K562 (cell line): ENCODE measurements around the gene ERVH48-1. TPM values are rescaled to one million over a fixed set of nuclear protein-coding genes. Genes with fewer than 3 reads are reported as not detected.

ENCODE experiments used
- EP300 ChIP-seq: IDR thresholded peaks from 2 replicates; pipeline ENCODE4 v1.6.1; 2012; ENCODE audit warnings: low read length, improper control_type of control experiment
- GATAD2B ChIP-seq: fragments of 450-650 bp; IDR thresholded peaks from 2 replicates; pipeline ENCODE4 v1.6.1; 2017; ENCODE audit warnings: mild to moderate bottlenecking, borderline replicate concordance
- HDAC1 ChIP-seq, 2 experiments: fragments of 450-650 bp; IDR thresholded peaks; 2 replicates each; pipeline ENCODE4 v1.6.1; 2016 to 2017; ENCODE audit warnings: inconsistent platforms in 1 of 2, mild to moderate bottlenecking in 1 of 2, moderate library complexity in 1 of 2
- HMG20A ChIP-seq: fragments of 450-650 bp; formaldehyde crosslinking; conservative IDR thresholded peaks from 2 replicates; pipeline ENCODE4 v1.4.0; 2020; ENCODE audit warnings: mild to moderate bottlenecking, mixed read lengths
- POLR2AphosphoS5 ChIP-seq: IDR thresholded peaks from 2 replicates; pipeline ENCODE4 v1.6.1; 2011; ENCODE audit warnings: mild to moderate bottlenecking, low read depth, low read length, moderate library complexity; ENCODE audit not compliant: control insufficient read depth, insufficient read depth
- SMARCB1 ChIP-seq: IDR thresholded peaks from 2 replicates; pipeline ENCODE4 v1.6.1; 2011; ENCODE audit warnings: improper control_type of control experiment, low read depth; ENCODE audit not compliant: insufficient read length
- STAT5A ChIP-seq: IDR thresholded peaks from 2 replicates; pipeline ENCODE4 v1.6.1; 2012; ENCODE audit warnings: low read length, inconsistent platforms, borderline replicate concordance
- TBL1XR1 ChIP-seq, 2 experiments: IDR thresholded peaks; 2 replicates each; pipeline ENCODE4 v1.6.1; 2012; ENCODE audit warnings: improper control_type of control experiment in 2 of 2, low read length in 2 of 2, mild to moderate bottlenecking in 1 of 2
- TCF3 ChIP-seq: sonication (generic); formaldehyde crosslinking; IDR thresholded peaks from 2 replicates; pipeline ENCODE4 v1.4.0; 2020; ENCODE audit warnings: mild to moderate bottlenecking, missing genetic modification reagents
- TEAD4 ChIP-seq, 2 experiments: sonication (generic) in 1 of 2; formaldehyde crosslinking in 1 of 2; IDR thresholded peaks; 2 replicates each; pipeline versions ENCODE4 v1.6.1 to v1.8.0; 2012 to 2022; ENCODE audit warnings: borderline replicate concordance in 1 of 2, inconsistent platforms in 1 of 2, low read length in 1 of 2, mild to moderate bottlenecking in 1 of 2, missing genetic modification reagents in 1 of 2
- TFAM ChIP-seq: fragments of 250-450 bp; sonication (Bioruptor Pico); conservative IDR thresholded peaks from 2 replicates; pipeline ENCODE4 v1.5.0; 2021; ENCODE audit warnings: mild to moderate bottlenecking, moderate library complexity
- TRIM24 ChIP-seq, 2 experiments: fragments of 450-650 bp; IDR thresholded peaks; 2 replicates each; pipeline ENCODE4 v1.6.1; 2016
- ZBTB17 ChIP-seq: fragments of 450-650 bp; formaldehyde crosslinking; IDR thresholded peaks from 2 replicates; pipeline ENCODE4 v1.4.0; 2020; ENCODE audit warnings: mild to moderate bottlenecking
- ZEB2 ChIP-seq: fragments of 450-650 bp; IDR thresholded peaks from 2 replicates; pipeline ENCODE4 v1.6.1; 2016
- ZNF282 ChIP-seq: sonication (generic); formaldehyde crosslinking; IDR thresholded peaks from 2 replicates; pipeline ENCODE4 v1.8.1; 2023; ENCODE audit warnings: missing genetic modification reagents
- polyA plus RNA-seq, 8 experiments: library from polyadenylated mRNA; depleted of rRNA in 4 of 8; stranded (reverse) in 5 of 8; unstranded in 3 of 8; fragments of >200 nt; fragmentation: Nextera tagmentation in 2 of 8; fragmentation: Illumina TruSeq in 1 of 8; extraction: Ambion mirVana in 2 of 8; extraction: Trizol in 1 of 8; gene quantifications; 2 replicates each; pipeline versions ENCODE4 v1.2.1 to v1.2.3, GENCODE V29; 2011 to 2014; ENCODE audit warnings: inconsistent platforms in 1 of 8, missing spikeins in 1 of 8
- total RNA-seq, 7 experiments: library from RNA; depleted of rRNA in 6 of 7; stranded (reverse); fragments of >200 nt in 6 of 7; fragmentation: Illumina TruSeq in 2 of 7; extraction: Trizol in 2 of 7; gene quantifications; 2 replicates each; pipeline versions ENCODE4 v1.2.1 to v1.2.3, GENCODE V29; 2011 to 2021; ENCODE audit warnings: low replicate concordance in 1 of 7
- TF ChIP-seq, protein P1 (sequence below), 2 experiments: fragments of 450-650 bp; formaldehyde crosslinking in 1 of 2; IDR thresholded peaks; 2 replicates each; pipeline versions ENCODE4 v1.4.0 to v1.6.1; 2014 to 2020; ENCODE audit warnings: mild to moderate bottlenecking in 2 of 2, borderline replicate concordance in 1 of 2, low read depth in 1 of 2
- TF ChIP-seq, protein P2 (sequence below), 2 experiments: fragments of 450-650 bp; conservative IDR thresholded peaks; 2 replicates each; pipeline ENCODE4 v1.6.1; 2017; ENCODE audit warnings: mild to moderate bottlenecking in 2 of 2, moderate library complexity in 2 of 2
- TF ChIP-seq, protein P3 (sequence below): fragments of 450-650 bp; IDR thresholded peaks from 2 replicates; pipeline ENCODE4 v1.6.1; 2016

ERVH48-1 gene
- total and polyA plus RNA-seq, 9 of the 15 experiments (the other 6 are each of a cell fraction or from before 2014, with no cell fraction given), result 0.08 to 0.49 (median 0.16) TPM; not detected in 3

DNA sequence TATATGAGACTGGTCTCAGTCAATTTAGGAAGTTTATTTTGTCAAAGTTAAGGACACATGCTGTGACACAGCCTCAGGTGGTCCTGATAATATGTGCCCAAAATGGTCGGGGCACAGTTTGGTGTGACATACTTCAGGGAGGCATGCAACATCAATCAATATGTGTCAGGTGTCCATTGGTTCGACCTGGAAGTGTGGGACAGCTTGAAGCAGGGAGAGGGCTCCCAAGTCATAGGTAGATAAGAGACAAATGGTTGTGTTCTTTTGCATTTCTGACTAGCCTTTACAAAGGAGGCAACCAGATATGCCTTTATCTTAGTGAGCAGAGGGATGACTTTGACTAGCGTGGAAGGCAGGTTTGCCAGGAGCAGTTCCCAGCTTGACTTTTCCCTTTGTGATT is 4.5 kb upstream of the ERVH48-1 start (continued):
- TF ChIP-seq, protein P1, sequence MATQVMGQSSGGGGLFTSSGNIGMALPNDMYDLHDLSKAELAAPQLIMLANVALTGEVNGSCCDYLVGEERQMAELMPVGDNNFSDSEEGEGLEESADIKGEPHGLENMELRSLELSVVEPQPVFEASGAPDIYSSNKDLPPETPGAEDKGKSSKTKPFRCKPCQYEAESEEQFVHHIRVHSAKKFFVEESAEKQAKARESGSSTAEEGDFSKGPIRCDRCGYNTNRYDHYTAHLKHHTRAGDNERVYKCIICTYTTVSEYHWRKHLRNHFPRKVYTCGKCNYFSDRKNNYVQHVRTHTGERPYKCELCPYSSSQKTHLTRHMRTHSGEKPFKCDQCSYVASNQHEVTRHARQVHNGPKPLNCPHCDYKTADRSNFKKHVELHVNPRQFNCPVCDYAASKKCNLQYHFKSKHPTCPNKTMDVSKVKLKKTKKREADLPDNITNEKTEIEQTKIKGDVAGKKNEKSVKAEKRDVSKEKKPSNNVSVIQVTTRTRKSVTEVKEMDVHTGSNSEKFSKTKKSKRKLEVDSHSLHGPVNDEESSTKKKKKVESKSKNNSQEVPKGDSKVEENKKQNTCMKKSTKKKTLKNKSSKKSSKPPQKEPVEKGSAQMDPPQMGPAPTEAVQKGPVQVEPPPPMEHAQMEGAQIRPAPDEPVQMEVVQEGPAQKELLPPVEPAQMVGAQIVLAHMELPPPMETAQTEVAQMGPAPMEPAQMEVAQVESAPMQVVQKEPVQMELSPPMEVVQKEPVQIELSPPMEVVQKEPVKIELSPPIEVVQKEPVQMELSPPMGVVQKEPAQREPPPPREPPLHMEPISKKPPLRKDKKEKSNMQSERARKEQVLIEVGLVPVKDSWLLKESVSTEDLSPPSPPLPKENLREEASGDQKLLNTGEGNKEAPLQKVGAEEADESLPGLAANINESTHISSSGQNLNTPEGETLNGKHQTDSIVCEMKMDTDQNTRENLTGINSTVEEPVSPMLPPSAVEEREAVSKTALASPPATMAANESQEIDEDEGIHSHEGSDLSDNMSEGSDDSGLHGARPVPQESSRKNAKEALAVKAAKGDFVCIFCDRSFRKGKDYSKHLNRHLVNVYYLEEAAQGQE (IDR thresholded peaks at IDR 0.05; ENCODE audit: borderline replicate concordance), result peak; percentile 24; the same call in 1 of the 2 replicates
- TF ChIP-seq, protein P1 (CRISPR knock-in tag; IDR thresholded peaks at IDR 0.05; ENCODE audit: low read depth), result no peak
- TF ChIP-seq TFAM (no peak), TRIM24 (IDR thresholded peaks at IDR 0.05) (peak; percentile 8 to 55; a peak in 2 of 4 replicates), EP300 (peak; percentile 63; the same call in 1 of the 2 replicates), TCF3 (CRISPR knock-in tag) (peak; percentile 89), SMARCB1 (no peak), STAT5A (peak; percentile 32; the same call in 1 of the 2 replicates), GATAD2B (0 out of 2 replicates have a peak, but pooled peaks have one; percentile 34), ZNF282 (CRISPR knock-in tag) (no peak), HDAC1 (IDR thresholded peaks at IDR 0.05) (peak in 1 of 2 experiments; percentile 44; a peak in 2 of 4 replicates), ZEB2 (peak; percentile 88), POLR2AphosphoS5 (peak; percentile 46; the same call in 1 of the 2 replicates), TEAD4 (IDR thresholded peaks at IDR 0.05; ENCODE audit: low read length) (peak; percentile 76), TEAD4 (CRISPR knock-in tag; IDR thresholded peaks at IDR 0.05; ENCODE audit: borderline replicate concordance) (no peak), ZBTB17 (no peak), HMG20A (CRISPR knock-in tag) (no peak), TBL1XR1 (IDR thresholded peaks at IDR 0.05; ENCODE audit: low read length in 2 of 2) (peak in 1 of 2 experiments; percentile 49; a peak in 1 of 4 replicates)
- TF ChIP-seq, protein P2, sequence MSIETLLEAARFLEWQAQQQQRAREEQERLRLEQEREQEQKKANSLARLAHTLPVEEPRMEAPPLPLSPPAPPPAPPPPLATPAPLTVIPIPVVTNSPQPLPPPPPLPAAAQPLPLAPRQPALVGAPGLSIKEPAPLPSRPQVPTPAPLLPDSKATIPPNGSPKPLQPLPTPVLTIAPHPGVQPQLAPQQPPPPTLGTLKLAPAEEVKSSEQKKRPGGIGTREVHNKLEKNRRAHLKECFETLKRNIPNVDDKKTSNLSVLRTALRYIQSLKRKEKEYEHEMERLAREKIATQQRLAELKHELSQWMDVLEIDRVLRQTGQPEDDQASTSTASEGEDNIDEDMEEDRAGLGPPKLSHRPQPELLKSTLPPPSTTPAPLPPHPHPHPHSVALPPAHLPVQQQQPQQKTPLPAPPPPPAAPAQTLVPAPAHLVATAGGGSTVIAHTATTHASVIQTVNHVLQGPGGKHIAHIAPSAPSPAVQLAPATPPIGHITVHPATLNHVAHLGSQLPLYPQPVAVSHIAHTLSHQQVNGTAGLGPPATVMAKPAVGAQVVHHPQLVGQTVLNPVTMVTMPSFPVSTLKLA (conservative IDR thresholded peaks at IDR 0.05), result 0 out of 4 replicates have a peak, but pooled peaks of 1 of the 2 experiments have one; percentile 13
- TF ChIP-seq, protein P3, sequence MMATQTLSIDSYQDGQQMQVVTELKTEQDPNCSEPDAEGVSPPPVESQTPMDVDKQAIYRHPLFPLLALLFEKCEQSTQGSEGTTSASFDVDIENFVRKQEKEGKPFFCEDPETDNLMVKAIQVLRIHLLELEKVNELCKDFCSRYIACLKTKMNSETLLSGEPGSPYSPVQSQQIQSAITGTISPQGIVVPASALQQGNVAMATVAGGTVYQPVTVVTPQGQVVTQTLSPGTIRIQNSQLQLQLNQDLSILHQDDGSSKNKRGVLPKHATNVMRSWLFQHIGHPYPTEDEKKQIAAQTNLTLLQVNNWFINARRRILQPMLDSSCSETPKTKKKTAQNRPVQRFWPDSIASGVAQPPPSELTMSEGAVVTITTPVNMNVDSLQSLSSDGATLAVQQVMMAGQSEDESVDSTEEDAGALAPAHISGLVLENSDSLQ, result peak; percentile 92
